NCI-H1417 treated with DMSO at 0.1 percent for 48 hours (cell line): ENCODE data around the gene BLID.

Source experiments
- DNase-seq: peaks from one replicate; lab custom pipeline; 2025; lab: John Stamatoyannopoulos, UW

Gene BLID

GRCh38 chr11:122105044-122105758, 10.8 kb downstream of the BLID start:
- no peak for DNase-seq

DNA sequence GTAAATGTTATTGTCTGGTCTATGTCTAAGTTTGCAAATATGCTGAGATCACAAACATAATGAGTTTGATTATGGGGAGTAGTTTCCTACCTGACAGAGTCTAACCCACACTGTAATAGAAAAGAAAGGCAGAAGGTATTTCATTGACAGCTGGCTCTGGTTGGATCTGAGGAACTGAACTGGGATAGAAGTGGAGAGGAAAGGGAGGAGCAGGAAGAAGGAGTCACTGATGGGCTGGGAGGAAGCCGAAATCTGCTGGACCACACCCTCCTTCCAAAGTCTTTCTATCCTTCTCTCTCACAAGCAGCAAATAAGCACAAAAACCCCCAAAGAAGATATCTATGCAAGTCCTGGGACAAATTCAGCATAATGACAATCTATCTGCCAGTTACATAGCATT, 11.7 kb downstream of the BLID start:
- DNase-seq: no peak

DNA sequence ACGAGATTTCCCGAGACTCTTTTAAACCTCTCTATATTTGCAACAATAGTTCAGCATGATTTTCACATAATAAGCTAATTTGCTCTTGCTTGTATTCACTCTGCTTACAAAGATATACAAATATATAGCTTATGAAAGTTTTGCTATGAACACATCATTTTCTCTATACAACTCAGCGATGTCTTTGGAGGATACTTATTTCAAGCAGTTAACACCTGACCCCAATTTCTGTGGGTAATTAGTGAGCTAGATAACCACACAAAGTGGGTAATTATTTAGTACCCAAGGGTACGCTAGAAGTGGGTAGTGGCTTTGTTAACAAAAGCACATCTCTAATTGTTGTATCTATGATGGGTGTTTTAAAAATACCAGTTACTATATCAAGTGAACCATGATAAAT, 12.3 kb downstream of the BLID start:
- no peak for DNase-seq

DNA sequence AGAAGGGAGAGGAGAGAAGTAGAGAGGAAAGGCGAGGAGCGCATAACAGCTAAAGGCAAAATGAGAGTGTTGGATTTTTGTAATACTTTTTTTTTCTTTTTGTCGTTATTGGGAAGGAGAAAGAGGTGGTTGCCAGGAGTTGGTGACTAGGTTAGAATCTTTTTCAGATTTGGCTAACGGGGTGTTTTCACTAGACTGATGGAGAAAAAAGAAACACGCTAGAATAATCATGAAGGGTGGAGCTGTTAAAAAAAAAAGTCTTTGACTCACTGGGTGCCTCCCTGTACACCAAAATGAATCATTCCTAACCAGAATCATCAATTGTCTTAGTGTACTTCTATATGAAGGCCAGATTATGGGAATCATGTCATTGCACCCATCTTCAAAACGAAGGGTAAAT, 12.7 kb downstream of the BLID start:
- no peak for DNase-seq

DNA sequence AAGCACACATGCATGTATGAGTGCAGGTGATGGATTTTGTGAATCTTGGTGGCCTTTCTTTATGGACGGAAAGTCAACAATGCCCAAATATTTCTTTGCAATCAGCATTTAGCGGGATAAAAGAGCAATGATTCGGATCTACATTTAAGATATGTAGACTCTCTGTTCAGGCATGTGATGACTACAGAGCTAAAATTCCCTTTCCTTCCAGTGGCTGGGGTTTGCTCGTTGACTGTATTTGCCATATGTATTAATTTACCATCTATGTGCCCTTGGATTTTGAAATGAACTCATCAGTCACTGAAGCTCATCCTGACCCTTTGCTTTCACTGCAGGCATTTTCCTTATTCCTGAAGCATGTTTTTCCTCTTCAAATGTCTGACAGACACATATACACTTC, 13.6 kb downstream of the BLID start:
- no peak for DNase-seq

DNA sequence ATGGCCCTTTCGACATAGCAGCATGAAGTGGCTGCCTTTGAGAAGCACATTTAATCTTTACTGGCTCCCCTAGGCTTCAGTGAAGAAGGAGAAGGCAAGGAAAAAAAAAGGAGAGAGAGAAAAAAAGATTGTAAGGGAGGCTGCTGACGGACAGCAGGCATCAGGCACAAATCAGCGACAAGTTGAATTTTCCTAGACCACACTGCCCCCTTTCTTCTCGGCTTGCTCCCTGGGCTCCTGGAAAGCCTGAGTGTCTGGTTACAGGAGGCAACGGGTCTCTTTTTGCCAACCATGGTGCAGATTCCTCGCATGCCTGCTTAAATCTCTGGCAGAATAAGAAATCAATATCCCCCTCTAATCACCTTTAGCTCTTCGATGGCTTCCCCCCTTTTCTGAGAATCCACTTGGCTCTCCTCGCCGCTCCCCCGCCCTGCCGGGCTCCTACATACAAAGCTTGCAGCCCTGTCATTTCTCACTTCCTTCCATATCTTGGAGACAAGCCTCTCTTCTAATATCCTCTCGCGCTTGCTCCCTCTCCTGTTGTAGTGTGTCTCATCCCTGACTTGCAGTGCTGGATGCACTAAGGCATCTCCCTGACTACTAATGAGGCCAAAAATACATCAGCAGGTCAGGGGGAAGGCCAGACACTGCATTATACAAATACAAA, 14.3 kb downstream of the BLID start:
- DNase-seq: no peak

GRCh38 chr11:122100756-122101080, 15.3 kb downstream of the BLID start:
- no peak for DNase-seq

DNA sequence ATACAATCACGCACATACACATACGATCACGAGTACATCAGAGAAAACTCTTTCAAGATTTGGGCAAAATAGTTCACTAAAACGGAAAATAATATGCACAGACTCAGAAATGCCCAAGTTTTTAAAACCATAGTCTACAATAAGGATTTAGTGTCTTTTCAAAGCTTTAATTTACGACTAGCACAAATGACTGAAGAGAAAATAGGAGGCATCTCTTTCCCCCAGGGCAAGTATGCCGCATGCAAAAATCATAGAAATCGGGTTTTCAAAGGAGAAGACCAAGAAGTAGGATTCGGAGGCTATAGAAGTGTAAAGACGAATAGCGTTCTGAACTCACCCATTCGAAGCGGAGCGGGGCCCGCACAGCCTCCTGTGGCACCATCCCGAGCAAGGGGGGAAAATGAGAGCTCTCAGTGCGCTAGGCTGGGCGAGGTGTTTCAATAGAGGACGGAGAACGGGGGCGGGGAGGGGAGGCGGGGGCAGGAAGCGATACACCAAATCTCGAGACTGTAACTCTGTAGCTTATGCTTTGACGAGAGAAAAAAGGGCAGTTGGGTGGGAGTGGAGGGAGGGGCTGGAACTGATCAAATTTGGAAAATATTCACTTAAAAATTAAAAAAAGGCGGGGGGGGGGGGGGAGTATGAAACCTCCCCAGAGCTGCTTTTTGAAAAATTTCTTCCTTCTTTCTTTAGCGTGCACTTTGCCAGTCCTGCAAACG, 15.8 kb downstream of the BLID start:
- no peak for DNase-seq

- DNase-seq: no peak
Measured at GRCh38 chr11:122099374-122100036, 16.5 kb downstream of the BLID start.

DNA sequence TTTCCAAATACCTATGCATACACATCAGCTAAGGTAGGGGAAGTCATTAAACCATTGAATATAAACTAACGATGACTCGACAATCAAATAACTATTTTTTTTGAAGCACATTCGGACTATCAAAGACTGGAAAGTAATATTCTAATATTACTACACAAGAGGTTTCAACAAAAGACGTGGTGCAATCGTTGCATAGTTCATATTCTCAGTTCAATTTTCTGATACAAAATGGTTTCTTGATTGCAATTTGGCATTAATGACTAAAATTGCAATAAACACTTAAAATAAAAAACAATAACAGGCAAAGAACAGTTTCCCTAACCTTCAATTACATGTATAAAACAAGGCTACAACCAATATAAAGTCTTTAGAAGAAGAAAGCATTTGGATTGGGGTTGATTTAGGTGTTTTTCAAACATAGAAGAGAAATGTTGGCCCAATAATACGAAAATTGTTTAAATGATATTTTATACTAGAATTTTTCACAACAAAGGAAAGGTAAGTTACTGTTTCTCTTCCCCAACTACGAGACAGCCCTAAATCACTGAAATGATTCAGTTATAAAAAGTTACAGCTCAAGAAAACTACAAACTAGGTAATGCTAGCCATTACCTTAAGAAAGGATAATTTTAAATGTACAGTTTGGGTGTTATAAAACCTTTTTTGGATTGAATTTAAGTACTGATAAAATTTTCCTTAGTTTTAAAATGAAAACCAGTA, 17.6 kb downstream of the BLID start:
- no peak for DNase-seq

- no peak for DNase-seq
Measured at GRCh38 chr11:122097419-122098001, 18.5 kb downstream of the BLID start.

- no peak for DNase-seq
Measured at GRCh38 chr11:122096272-122097112, 19.5 kb downstream of the BLID start.

- DNase-seq: no peak
Measured at GRCh38 chr11:122095681-122096262, 20.2 kb downstream of the BLID start.

GRCh38 chr11:122094836-122095235, 21.2 kb downstream of the BLID start:
- no peak for DNase-seq

- DNase-seq: no peak
Measured at GRCh38 chr11:122093731-122094275, 22.2 kb downstream of the BLID start.

GRCh38 chr11:122091835-122092234, 24.2 kb downstream of the BLID start:
- DNase-seq: no peak

DNA sequence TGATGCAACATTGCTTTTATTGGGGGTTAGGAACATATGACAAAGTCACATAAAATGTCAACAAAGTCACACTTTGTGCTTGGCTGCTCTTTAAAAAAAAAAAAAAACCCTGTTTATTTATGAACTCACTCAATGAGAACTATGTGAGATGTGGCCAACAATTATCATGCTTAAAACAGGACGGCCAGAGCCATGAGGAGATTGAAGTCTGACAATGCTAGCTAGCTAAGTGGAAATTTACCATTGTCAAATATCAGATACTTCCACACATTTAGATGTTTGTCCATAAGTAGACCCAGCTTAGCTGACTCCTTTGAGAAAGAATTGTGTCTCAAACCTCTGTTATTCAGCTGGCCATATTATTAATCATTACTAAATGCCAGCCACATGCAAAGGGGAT, 26.9 kb downstream of the BLID start:
- DNase-seq: no peak

DNA sequence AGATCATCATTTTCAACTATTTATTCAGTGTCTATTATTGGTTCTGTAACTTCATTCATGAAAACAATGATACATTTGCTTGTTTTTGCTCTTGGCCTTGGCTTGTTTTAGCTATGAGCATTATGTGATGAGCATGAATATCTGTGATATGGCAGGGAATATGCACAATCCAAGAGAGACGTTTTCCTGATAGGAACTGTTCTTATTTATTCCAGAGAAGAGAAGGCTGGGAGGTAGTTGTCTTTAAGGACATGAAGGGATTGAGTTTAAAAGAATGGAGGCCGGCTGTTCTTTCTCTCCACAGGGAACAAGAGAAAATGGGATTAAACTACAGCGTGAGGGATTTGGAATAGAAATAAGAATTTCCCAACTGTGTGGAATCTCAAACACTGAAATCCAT, 30.3 kb downstream of the BLID start:
- DNase-seq: no peak

DNA sequence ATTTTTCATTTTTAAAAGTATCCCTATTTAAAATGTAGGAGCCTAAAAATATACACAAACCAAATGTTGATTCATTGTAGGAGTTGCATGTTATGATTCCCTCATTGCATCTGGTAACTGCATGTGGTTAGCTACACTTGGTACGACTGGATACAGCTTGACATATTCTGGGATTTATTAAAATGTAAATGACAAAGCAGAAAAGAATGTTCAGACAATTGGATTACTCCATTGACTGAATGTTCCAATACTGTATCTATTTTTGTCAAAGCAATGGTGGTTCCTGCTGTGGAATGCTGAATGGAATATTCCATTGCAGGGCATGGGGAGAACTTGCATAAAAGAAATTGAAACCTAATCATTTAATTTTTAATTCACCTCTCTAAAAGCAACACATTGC, 30.8 kb downstream of the BLID start:
- DNase-seq: no peak

DNA sequence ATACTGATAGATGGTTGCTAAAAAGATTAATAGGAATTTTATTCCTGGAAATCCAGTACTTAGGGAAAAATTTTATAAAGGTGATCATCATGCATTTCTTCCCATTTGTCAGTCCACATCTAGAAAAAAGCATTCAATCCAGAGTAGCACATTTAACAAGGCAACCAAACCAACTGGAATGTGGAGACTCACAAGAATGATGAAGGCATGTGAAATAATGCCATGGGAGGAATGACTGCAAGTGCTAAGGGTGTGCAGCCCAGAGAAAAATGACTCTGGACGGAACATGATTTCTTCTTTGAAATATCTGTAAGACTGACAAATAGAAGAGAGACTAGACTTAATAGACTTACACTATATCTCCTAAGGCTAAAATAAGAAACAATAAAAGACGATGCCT, 33.8 kb downstream of the BLID start:
- DNase-seq: no peak
